EH (cell line): Measurements from ENCODE around the gene ESPN.

Source experiments
- DNase-seq: peaks from one replicate; pipeline ENCODE4 v3.0.0-alpha.2; 2015; ENCODE audit warnings: low read depth

Gene ESPN

GRCh38 chr1:6466751-6467150, 42.2 kb downstream of the ESPN start:
- no peak for DNase-seq

DNA sequence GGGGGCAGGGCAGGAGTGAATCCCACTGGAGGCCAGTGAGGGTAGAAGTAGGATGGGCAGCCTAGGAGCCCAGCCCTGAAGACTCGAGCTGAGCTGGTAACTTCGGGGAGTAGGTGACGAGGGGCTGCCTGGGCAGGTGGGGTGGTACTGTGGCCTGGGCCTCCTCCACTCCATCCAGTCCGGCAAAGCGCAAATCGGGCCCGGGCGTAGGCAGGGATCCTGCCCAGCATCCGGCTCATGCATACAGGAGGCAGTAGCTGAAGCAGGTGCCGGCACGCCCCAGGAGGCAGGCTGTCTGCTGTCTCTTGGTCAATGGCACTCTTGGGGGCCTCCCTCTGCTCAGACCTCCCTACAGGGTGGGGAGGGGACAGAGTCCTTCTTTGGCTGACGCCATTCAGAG, 42.6 kb downstream of the ESPN start:
- no peak for DNase-seq

DNA sequence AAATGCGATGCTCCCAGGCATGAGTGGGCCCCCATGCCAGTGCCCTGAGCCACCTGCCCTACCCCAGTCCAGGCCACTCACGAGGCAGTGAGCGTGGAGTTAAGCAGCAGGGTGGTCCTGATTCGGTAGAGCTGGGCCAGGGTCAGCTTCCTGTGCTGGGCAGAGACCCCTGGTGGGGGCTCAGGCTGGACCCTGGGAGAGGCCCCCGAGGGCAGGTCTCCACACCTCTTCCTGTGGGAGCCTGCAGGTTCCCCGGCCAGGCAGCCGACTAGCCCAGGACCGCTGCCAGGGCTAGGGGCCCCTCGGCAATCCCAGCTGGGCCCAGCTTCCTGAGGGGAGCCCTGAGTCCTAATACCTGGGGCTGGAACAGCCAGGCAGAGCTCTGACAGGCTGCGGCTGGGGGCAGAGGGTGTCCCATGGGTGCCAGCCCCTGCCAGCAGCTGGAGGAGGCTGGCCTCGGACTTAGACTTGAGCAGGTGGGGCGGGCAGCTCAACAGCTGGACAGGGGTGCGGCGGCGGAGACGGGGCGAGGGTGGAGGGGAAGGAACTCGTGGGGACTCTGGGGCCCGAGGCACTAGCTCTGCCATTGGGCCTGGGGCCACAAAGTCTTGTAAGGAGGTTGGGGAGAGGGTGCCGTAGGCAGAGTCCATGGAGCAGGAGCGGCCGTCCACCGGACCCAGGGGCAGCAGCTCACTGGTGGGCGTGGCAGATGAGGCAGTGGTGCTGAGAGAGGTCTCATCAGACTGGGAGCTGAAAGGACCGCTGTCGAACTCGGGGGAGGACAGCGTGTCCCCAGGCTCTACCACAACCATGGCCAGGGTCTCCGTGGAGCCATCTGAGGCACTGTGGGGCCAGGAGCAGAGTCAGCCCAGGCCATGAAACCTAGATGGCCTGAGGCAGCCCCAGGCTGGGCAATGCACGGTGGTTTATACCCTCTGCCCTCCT, 43.4 kb downstream of the ESPN start:
- DNase-seq: no peak

DNA sequence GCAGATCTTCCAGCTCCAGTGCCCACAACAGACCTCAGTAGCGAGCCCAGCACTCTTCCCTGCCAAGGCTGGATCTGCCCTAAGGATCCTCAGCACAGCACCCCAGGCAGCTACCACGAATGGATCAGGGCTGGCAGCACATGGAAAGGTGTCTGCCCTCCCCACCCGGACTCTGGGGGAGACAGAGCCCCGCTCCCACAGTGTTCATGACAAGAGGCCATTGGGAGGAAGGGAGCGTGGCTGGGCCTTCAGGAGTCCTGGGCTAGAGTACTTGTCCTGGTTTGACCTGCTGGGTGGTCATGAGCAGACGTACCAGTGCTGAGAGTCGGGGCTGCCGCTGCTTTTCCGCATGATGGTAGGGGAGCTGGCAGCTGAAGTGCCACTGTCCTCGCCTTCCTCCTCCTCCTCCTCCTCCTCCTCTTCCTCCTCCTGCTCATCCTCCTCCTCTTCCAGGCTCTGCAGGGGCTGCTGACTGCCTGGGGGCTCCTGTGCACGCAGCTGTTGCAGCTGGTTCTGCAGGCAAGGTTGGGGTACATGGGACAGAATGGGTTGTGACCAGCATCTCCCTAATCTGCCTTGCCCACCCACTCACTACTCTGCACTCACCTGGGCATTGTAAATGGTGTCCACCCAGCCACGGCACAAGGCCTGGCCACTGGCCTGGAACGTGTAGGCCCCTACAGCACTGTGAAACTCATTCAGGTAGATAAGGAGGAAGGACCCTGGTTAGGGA, 44.3 kb downstream of the ESPN start:
- DNase-seq: no peak

- DNase-seq: no peak
Measured at GRCh38 chr1:6470132-6471085, 45.8 kb downstream of the ESPN start.

DNA sequence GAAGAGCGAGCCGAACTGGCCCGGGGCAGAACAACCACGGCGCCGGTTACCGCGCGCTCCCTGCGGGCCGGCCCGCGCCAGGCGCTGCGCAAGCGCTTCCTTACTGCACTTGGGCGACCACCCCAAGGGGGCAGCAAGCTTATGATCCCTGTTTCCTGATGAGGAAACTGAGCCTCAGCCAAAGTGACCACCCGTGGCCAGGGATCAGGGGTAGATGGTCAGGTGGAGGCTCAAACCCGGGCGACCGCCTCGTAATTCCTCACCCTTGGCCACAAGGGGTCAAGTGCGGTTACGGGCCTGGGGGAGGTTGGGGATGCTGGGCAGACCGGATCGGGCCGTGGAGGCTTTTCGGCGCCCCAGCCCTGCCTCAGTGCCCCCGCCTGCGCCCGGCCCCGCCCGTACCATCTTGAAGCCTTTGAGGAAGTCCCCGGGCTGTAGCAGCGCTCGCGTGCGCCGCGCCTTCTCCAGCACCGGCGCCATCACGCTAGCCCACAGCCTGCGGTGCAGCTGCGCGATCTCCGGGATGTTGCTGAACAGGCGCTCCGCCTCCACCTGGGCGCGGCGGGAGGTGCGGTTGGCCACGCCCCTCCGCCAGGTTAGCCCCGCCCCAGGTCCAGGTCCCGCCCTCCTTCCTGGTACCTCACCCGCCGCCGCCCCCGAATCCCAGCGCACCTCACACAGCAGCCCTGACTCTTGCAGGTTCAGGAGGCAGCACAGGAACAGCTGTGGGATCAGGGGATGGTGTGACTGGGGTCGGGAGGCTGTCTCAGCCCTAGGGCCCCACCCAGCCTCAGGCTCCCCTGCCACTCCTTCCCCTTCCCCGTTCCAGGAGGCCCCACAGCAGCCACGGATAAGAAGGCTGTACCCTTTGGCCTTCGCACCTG, 46.8 kb downstream of the ESPN start:
- no peak for DNase-seq

GRCh38 chr1:6471970-6472368, 47.4 kb downstream of the ESPN start:
- DNase-seq: no peak

DNA sequence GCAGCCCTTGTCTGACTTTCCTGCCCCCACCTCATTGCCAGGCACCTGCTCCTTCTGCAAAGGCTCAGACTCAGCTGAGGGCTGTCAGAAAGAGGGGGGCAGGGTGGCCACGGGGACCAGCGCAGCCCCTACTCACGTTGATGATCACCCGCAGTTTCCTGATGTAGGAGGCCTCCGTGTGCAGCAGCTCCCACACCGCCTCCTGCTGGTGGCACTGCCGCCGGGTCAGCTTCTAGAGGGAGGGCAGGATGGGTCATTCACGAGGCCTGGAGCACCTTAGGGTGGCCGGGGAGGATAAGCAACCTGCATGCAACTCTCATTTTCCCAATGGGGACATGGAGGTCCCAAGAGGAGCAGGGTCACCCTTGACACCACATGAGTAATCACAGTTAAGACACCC, 47.8 kb downstream of the ESPN start:
- no peak for DNase-seq

DNA sequence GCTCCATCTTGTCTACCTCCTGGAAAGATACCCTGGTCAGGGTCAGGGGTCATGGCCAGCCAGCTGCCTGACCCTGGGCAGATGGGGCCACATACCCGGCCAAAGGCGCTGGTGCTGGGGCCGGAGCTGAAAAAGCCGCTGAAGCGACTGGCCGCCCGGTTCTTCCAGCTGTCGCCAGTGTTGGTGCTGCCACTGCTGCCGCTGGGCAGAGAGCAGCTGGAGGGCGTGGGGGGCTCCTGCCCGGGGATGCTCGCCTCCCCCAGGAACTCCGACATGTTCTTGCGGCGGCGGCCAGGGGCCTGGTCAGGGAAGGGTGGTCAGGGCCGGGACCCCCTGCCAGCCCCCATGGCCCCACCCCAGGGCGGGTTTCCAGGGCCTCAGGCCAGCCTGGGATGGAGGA, 48.6 kb downstream of the ESPN start:
- DNase-seq: no peak

- no peak for DNase-seq
Measured at GRCh38 chr1:6473974-6474814, 49.6 kb downstream of the ESPN start.

- no peak for DNase-seq
Measured at GRCh38 chr1:6474815-6475282, 50.3 kb downstream of the ESPN start.

DNA sequence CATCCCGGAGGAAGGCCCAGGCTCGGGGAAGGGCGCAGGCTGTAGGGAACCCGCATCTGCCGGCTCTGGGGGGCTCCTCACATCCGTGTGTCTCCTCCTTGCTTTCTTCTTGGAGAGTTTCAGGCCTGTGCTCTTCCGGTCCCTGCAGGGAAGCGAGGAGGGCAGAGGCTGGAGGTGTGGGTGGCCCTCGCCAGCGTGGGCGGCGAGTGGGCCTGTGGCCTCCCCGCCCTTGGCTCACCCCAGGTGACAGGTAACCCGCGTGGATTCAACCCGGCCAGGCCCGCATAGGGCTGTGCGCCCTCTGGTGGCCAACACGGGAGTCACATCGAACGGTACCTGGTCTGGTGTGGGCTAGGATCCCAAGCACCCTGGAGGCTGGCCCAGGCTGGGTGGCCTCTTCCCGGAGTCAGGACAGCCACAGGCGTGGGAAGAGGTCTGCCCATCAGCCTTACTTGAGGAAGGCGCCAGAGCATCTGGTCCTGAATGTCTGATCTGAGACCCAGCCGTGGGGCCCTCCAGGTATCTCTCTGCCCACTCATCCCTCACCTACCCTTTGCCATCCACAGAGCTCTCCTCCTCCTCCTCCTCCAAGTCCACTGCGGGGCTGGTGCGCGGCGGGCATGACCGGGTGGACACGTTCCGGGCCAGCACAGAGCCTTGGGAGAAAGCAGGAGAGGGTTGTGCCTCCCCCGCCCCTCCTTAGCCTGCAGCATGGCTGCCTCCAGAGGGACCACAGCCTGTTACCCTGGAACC, 51.0 kb downstream of the ESPN start:
- peak; percentile 47 for DNase-seq

DNA sequence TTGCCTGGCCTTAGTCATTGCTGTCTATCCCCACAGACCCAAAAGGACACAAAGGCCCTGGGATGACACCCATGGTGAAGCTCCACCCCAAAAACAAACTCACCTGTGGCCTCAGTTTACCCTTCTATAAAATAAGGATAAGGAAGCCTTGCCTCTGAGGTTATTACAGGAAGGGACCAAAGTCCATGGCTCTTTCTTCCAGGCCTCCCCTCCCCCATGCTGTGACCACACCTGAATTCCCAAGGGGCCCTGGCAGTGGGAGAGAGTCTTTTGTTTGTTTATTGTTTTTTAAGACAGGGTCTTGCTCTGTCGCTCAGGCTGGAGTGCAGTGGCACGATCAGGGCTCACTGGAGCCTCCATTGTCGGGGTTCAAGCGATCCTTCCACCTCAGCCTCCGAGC, 51.9 kb downstream of the ESPN start:
- DNase-seq: no peak

DNA sequence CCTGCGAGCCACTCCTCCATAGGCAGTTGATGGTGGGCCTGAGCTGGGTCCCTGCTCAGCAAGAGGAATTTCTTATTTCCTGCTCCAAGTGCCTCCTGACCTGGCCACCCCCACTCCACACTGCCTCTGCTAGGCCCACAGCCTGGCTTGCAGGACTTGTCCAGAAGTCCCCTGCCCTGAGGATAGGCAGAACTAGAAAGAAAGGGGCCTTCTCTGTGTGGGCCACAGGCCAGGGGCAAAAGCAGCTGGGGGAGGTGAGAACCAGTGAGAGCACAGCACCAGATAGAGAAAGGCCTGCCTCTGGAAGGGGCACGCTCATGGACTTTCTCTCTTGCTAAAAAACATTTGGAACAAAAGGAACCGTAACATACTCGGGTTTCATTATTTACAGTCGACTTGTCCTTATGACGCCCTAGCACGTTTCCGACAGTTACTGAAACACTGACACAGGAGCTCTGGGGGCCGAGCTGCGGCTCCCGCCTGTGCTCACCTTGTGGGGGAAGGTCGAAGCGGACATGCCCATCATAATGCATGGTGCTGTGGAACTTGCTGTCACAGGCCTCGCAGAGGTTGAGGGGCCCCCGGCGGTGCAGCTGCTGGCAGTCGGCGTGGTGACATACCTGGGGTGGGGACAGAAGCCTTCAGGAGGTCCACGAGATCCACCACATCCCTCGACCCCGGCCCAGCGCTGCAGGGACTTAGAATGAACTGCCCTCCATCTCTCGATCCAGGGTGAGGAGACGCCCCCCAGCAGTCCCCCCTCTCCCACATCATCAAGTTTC, 52.7 kb downstream of the ESPN start:
- no peak for DNase-seq

DNA sequence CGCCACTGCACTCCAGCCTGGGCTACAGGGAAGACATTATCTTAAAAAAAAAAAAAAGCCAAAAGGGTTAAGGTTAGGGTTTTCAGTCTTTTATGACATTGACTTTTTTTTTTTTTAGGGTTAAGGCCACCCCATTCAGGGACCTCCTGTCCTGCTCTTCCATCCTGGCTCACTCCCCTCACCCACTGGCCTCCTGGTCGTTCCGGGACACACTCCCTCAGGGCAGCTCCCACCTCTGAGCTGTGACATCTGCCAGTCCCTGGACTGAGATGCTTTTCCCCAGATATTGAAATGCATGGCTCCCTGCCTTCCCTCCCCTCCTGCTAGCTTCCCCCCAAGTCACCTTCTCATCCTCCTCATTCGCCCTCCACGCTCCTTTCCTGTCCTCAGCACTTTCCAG, 57.2 kb downstream of the ESPN start:
- no peak for DNase-seq

- no peak for DNase-seq
Measured at GRCh38 chr1:6483017-6483760, 58.6 kb downstream of the ESPN start.

DNA sequence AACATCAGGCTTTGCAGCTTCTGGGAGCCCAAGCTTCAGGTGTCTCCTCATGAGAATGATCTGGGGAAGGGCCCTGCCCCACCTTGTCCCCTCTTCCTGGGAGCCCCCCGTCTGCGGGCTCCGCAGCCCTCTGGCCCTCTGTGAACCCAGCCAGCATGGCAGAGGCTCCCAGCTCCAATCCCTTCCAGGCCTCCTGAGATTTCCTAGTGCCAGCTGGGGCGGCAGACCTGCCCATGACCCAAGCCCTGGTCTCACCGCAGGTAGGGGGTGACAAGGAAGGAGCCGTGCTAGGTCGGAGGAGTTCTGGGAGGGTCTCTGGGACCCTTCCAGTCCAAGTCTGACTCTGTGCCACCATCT, 59.2 kb downstream of the ESPN start:
- DNase-seq: no peak

DNA sequence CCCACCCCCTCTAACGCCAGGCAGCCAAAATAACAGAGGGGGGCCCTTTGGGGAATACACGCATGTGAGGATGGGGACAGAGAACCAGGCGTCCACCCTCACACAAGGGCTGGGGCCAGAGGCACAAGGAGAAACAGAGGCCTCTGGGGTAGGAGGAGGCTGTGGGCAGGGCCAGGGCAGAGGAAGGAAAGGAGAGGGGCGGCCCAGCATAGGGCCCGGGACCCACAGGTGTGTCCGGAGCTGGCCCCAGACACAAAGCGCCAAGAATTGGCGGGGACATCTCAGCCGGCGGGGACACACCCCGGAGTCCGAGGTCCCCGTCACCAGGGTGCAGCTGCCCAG, 60.2 kb downstream of the ESPN start:
- DNase-seq: no peak
